IPS DF 4.7 (cell line): Measurements from ENCODE around the gene NEK7.
"Not testable (repeated sequence)": the region's sequence is repeated elsewhere in the genome, so short reads cannot be mapped to it uniquely, and the experiment has no call there.

Experiments
- DNase-seq: peaks from one replicate; pipeline ENCODE4 v3.0.0-alpha.2; 2013; ENCODE audit warnings: low spot score; ENCODE audit errors: extremely low read depth

The NEK7 gene

GRCh38 chr1:198287916-198288315, 131.1 kb downstream of the NEK7 start:
- DNase-seq, result no peak

GRCh38 chr1:198290089-198290683, 133.4 kb downstream of the NEK7 start:
- no peak for DNase-seq

GRCh38 chr1:198291036-198291435, 134.2 kb downstream of the NEK7 start:
- no peak for DNase-seq

- no peak for DNase-seq
Observed at GRCh38 chr1:198291924-198292323, 135.1 kb downstream of the NEK7 start.

GRCh38 chr1:198295225-198295624, 138.4 kb downstream of the NEK7 start:
- DNase-seq, result no peak

- DNase-seq, result no peak
Observed at GRCh38 chr1:198295971-198296370, 139.2 kb downstream of the NEK7 start.

- no peak for DNase-seq
Observed at GRCh38 chr1:198297281-198297680, 140.5 kb downstream of the NEK7 start.

GRCh38 chr1:198298640-198299039, 141.8 kb downstream of the NEK7 start:
- no peak for DNase-seq

- DNase-seq, result no peak
Observed at GRCh38 chr1:198300451-198300850, 143.7 kb downstream of the NEK7 start.

- DNase-seq, result no peak
Observed at GRCh38 chr1:198304431-198304830, 147.6 kb downstream of the NEK7 start.

GRCh38 chr1:198314817-198315216, 158.0 kb downstream of the NEK7 start:
- not testable (repeated sequence) for DNase-seq

GRCh38 chr1:198315331-198315730, 158.5 kb downstream of the NEK7 start:
- not testable (repeated sequence) for DNase-seq

- no peak for DNase-seq
Observed at GRCh38 chr1:198316546-198317100, 159.8 kb downstream of the NEK7 start.

GRCh38 chr1:198318085-198318484, 161.3 kb downstream of the NEK7 start:
- no peak for DNase-seq

GRCh38 chr1:198320759-198321158, 164.0 kb downstream of the NEK7 start:
- no peak for DNase-seq

GRCh38 chr1:198326232-198326631, 169.4 kb downstream of the NEK7 start:
- DNase-seq, result no peak

GRCh38 chr1:198326915-198327314, 170.1 kb downstream of the NEK7 start:
- DNase-seq, result no peak

GRCh38 chr1:198328458-198329032, 171.7 kb downstream of the NEK7 start:
- DNase-seq, result no peak

- DNase-seq, result no peak
Observed at GRCh38 chr1:198330982-198331615, 174.3 kb downstream of the NEK7 start.

- DNase-seq, result no peak
Observed at GRCh38 chr1:198333744-198334143, 176.9 kb downstream of the NEK7 start.

GRCh38 chr1:198335663-198336062, 178.9 kb downstream of the NEK7 start:
- DNase-seq, result no peak

GRCh38 chr1:198337886-198338285, 181.1 kb downstream of the NEK7 start:
- no peak for DNase-seq

- no peak for DNase-seq
Observed at GRCh38 chr1:198340139-198340538, 183.3 kb downstream of the NEK7 start.
